ENCODE measurements around the gene ERAL1.

DNA sequence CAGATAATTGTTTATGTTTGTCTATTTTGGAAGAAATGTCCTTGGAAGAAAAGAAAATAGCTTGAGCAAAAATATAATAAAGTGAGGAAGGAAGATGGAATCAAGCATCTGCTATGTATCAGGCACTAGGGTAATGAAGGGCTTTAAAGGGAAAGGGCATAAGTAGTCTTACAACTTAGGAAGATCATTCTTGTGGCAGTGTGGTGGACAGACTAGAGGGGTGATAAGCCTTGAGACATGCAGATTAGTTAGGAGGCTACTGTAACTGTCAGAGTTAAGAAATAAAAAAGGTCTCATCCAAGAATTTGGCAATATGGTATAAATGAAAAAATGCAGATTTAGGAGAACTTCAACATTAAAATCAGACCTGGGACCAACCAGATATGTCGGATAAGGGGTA is 27.1 kb upstream of the ERAL1 start:
- TF ChIP-seq JUNB (IDR thresholded peaks at IDR 0.05; ENCODE audit: unreplicated experiment) (no peak), EZH2 (IDR thresholded peaks at IDR 0.05; ENCODE audit: low read depth, unreplicated experiment) (no peak), ETS1 (IDR thresholded peaks at IDR 0.05) (no peak), CTCF (conservative IDR thresholded peaks at IDR 0.05; ENCODE audit: low read depth in 2 of 2) (no peak), POLR2AphosphoS5 (IDR thresholded peaks at IDR 0.05; ENCODE audit: low read depth) (no peak)
- TF ChIP-seq, protein P1, sequence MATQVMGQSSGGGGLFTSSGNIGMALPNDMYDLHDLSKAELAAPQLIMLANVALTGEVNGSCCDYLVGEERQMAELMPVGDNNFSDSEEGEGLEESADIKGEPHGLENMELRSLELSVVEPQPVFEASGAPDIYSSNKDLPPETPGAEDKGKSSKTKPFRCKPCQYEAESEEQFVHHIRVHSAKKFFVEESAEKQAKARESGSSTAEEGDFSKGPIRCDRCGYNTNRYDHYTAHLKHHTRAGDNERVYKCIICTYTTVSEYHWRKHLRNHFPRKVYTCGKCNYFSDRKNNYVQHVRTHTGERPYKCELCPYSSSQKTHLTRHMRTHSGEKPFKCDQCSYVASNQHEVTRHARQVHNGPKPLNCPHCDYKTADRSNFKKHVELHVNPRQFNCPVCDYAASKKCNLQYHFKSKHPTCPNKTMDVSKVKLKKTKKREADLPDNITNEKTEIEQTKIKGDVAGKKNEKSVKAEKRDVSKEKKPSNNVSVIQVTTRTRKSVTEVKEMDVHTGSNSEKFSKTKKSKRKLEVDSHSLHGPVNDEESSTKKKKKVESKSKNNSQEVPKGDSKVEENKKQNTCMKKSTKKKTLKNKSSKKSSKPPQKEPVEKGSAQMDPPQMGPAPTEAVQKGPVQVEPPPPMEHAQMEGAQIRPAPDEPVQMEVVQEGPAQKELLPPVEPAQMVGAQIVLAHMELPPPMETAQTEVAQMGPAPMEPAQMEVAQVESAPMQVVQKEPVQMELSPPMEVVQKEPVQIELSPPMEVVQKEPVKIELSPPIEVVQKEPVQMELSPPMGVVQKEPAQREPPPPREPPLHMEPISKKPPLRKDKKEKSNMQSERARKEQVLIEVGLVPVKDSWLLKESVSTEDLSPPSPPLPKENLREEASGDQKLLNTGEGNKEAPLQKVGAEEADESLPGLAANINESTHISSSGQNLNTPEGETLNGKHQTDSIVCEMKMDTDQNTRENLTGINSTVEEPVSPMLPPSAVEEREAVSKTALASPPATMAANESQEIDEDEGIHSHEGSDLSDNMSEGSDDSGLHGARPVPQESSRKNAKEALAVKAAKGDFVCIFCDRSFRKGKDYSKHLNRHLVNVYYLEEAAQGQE (IDR thresholded peaks at IDR 0.05; ENCODE audit: unreplicated experiment), result no peak

All from GM23338 (cell line).